Mesodermal cell (in vitro differentiated cells): Measurements from ENCODE around the gene SHISA5.
A peak's percentile ranks its signal among the peaks of the same experiment; 100 is the strongest.

Experiments used
- H3K27ac ChIP-seq: 2 replicates; pipeline ENCODE4 v1.7.0; 2013; ENCODE audit warnings: mild to moderate bottlenecking, low read depth, low read length, moderate library complexity; ENCODE audit not compliant: severe bottlenecking
- H3K36me3 ChIP-seq: 2 replicates; pipeline ENCODE4 v1.7.1; 2013; ENCODE audit warnings: mild to moderate bottlenecking, low read length, moderate library complexity; ENCODE audit not compliant: control insufficient read depth, insufficient read depth
- H3K4me1 ChIP-seq: one replicate; pipeline ENCODE4 v1.7.1; 2013; ENCODE audit warnings: mild to moderate bottlenecking, low read length; ENCODE audit not compliant: insufficient read depth, control insufficient read depth, poor library complexity, severe bottlenecking
- H3K4me3 ChIP-seq: 2 replicates; pipeline ENCODE4 v1.7.0; 2013; ENCODE audit warnings: low read length, control low read depth, mild to moderate bottlenecking; ENCODE audit not compliant: insufficient read depth, poor library complexity, severe bottlenecking; ENCODE audit errors: extremely low read depth
- H3K9me3 ChIP-seq: 2 replicates; pipeline ENCODE4 v1.7.1; 2013; ENCODE audit warnings: mild to moderate bottlenecking, low read length, moderate library complexity; ENCODE audit not compliant: control insufficient read depth
- WGBS, 2 experiments: methylation state at CpG; one replicate each; pipeline ENCODE4 v1.1.5; 2013; ENCODE audit warnings: missing lambda C conversion rate in 2 of 2; ENCODE audit not compliant: insufficient coverage in 2 of 2; 5-methylcytosine and 5-hydroxymethylcytosine counted together

SHISA5 gene

DNA sequence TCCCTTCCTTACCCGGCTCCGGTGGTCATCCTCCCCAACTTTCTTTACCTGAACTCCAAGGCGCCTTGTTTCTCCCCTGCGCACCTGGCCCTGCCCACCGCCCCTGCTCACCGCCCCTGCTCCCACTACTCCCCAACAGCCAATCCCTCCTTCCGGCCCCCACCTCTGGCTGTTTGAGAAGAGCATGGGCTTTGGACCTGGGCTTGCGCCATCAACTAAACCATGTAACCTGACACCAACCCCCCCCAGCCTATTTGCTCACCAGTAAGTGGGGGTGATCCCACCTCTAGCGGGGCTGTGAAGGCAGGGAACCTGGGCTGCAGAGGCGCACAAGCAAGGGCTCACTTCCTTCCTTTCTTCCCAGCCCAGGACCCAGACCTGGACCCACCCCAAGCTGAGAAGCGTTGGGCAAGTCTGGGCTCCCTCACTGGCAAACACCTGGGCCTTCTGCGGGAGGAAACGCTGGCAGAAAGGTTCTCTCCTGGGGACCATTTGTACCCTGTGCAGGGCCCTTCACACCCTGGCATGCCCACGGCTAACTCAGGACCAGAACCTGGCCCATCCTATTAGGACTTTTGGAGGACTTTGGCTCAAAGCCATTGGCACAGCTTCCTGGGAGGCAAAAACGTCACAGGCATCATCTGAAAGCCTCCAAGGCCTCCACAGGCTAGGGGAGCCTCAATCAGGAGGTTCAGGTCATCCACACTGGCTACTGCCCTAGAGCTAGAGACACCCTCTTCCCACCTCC, 73.8 kb downstream of the SHISA5 start, which contains the start of gene PLXNB1:
Gene PLXNB1, minus strand, starts transcription at position 127 of the 748 bp plus-strand sequence. CDS start 5,475 bp downstream, outside the sequence.
- 20 to 23% methylated on average over 7 to 11 of the region's 15 CpGs for WGBS, 2 experiments
- Histone ChIP-seq H3K27ac (peak within 1 kb of the TSS; percentile 94), H3K9me3 (no peaks in the 10 kb centered on the region), H3K4me1 (peaks cover 38% of the 10 kb centered on the region), H3K36me3 (peaks cover 40% of the 10 kb centered on the region), H3K4me3 (peak within 1 kb of the TSS; percentile 59)

GRCh38 chr3:48429317-48429959, 74.5 kb downstream of the SHISA5 start:
- H3K4me1 ChIP-seq = peaks cover 38% of the 10 kb centered on the region
- peaks cover 39% of the 10 kb centered on the region for H3K36me3 ChIP-seq
- H3K27ac ChIP-seq = peak overlapping the region; percentile 94
- 0% methylated on average over 59 to 61 of the region's 86 CpGs for WGBS, 2 experiments
- peak overlapping the region; percentile 59 for H3K4me3 ChIP-seq
- no peaks in the 10 kb centered on the region for H3K9me3 ChIP-seq

DNA sequence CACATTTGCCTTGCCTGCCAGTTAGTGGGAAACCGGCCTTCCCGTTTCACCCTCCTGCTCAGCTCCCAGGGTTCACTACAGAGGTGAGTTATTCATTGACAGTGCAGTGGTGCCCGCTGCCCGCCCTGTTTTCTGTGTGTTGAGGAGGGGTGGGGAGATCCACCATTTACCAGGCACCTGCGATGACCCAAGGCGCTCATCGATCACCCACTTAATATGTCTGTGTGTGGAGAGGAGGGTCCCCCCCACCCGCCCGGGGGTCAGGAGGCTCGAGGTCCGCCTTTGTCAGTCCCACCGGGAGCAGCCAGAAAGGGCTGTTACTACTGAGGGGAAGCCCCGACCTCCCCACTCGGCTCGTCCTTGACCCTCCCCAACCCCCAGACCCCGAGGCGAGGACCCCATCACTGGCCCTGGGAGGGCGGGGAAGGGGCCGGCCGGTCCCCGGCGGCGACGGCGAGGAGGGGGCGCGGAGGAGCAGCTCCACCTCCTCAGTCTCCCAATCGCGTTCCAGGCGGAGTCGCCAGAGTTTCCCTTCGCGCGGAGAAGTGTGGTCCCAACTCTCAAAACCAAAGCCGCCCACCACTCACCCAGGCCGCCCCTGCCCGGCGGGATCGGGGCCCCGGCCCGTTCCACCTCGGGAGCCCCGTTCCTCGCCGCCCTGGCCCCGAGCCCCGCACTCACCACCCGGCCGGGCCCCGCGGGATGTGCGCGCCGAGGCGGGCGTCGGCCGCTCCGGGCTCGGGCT, 75.2 kb downstream of the SHISA5 start:
- peaks cover 39% of the 10 kb centered on the region for H3K36me3 ChIP-seq
- H3K4me1 ChIP-seq = peaks cover 38% of the 10 kb centered on the region
- H3K4me3 ChIP-seq = peak overlapping the region; percentile 59
- WGBS, 2 experiments = 0% methylated on average over 43 to 49 of the region's 60 CpGs
- H3K9me3 ChIP-seq = no peaks in the 10 kb centered on the region
- H3K27ac ChIP-seq = peak overlapping the region; percentile 94

DNA sequence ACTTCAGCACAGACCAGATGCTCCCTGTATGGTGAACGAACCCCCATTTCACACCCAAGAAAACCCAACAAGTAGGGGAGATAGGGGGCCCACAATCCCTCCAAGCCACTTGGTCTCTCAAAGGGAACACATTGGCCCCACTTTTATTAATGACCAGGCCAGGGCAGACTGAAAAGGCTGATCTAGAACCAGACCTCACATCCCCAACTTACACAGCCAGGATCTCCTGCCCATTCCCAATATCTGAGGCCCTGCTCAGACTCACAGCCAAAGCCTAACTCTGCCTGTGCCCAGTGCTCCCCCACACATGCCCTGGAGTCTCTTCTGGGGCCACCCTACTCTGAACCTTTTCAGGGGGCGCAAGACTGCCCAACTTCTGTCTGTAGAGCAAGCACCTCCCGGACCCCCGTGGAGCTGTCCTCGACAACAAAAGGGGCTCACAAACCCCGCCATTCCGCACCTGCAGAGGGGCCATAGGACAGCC, 75.8 kb downstream of the SHISA5 start:
- Histone ChIP-seq H3K36me3 (peaks cover 38% of the 10 kb centered on the region), H3K4me3 (peak overlapping the region; percentile 59), H3K27ac (no peak overlapping the region), H3K9me3 (no peaks in the 10 kb centered on the region), H3K4me1 (peaks cover 38% of the 10 kb centered on the region)
- WGBS, 2 experiments = 25 to 33% methylated on average over 6 of the region's 7 CpGs

DNA sequence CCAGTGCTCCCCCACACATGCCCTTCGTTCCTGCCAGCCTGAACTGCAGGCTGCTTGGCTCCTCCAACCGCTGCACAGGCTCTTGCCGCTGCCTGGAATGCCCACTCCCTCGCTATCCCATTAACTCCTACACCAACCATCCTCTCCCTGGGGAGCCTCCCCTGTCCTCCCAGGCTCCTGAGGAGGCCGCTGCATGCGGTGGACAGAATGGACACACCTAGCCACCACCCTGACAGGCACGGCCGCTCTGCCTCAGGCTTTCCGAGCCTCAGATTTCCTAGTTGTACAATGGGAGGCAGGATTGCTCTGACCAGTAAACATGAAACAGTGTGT, 76.4 kb downstream of the SHISA5 start:
- H3K9me3 ChIP-seq = no peaks in the 10 kb centered on the region
- 89 to 91% methylated on average over 6 to 8 of the region's 9 CpGs for WGBS, 2 experiments
- H3K36me3 ChIP-seq = peaks cover 32% of the 10 kb centered on the region
- H3K4me3 ChIP-seq = peak overlapping the region; percentile 6
- peaks cover 33% of the 10 kb centered on the region for H3K4me1 ChIP-seq
- no peak overlapping the region for H3K27ac ChIP-seq

- H3K36me3 ChIP-seq = peaks cover 27% of the 10 kb centered on the region
- H3K9me3 ChIP-seq = no peaks in the 10 kb centered on the region
- WGBS, 2 experiments = 76 to 91% methylated on average over 3 to 6 of the region's 8 CpGs
- H3K4me3 ChIP-seq = no peak overlapping the region
- H3K27ac ChIP-seq = peak overlapping the region; percentile 41
- H3K4me1 ChIP-seq = peaks cover 31% of the 10 kb centered on the region
These were observed 76.9 kb downstream of the SHISA5 start for GRCh38 chr3:48426944-48427629.

DNA sequence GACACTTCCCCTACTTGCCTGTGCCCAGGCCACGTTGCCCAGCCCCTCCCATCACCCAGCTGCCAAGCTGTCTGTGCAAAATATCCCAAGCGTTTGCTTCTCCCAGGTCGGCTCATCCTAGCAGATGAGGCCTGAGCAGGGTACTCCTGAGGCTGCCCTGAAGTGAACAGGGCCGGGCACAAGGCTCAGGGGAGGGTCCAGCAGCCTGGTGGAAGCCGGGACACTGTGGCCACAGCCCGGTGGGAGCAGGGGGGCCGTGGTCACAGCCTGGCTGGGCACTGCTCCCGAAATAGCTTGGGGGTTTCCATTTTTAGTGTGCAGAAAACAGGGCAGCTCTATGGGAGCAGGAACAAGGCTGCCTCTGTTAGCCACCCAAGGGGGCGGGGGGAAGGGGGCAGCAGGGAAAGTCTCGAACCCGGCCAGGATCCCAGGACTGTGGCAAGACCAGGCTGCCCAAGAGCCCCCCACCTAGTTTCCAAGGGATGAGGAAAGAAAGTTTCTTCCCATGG, 77.5 kb downstream of the SHISA5 start:
- peaks cover 21% of the 10 kb centered on the region for H3K36me3 ChIP-seq
- no peak overlapping the region for H3K4me3 ChIP-seq
- WGBS, 2 experiments = 80 to 86% methylated on average over 6 to 11 of the region's 11 CpGs
- H3K9me3 ChIP-seq = no peaks in the 10 kb centered on the region
- H3K27ac ChIP-seq = no peak overlapping the region
- H3K4me1 ChIP-seq = peaks cover 31% of the 10 kb centered on the region

DNA sequence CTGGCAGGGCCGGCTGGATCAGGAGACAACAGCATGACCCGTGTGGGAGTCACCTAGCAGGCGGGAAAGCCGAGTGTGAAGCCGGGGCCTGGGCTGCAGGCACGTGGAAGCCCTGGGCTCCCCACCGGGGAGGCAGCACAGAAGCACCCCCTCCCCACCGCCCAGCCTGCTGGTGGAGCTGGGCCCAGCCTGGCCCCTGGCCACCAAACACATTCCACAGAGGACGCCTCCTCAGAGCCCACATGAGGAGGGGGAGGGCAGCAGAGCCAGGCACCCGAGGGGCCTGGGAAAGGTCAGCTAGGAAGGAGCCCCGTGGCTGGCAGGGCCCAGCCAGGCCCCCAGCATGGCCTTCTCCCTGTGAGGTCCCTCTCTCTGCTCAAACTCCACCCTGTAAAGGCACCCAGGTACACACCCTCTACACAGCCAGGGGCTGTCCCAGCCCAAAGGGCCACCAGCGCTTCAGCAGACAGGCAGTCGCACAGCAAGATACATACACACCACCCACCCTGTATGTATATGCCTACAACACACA, 78.6 kb downstream of the SHISA5 start:
- 77 to 90% methylated on average over 5 to 9 of the region's 13 CpGs for WGBS, 2 experiments
- H3K36me3 ChIP-seq = peaks cover 23% of the 10 kb centered on the region
- H3K9me3 ChIP-seq = no peaks in the 10 kb centered on the region
- H3K27ac ChIP-seq = no peak overlapping the region
- H3K4me1 ChIP-seq = peaks cover 28% of the 10 kb centered on the region
- no peak overlapping the region for H3K4me3 ChIP-seq

DNA sequence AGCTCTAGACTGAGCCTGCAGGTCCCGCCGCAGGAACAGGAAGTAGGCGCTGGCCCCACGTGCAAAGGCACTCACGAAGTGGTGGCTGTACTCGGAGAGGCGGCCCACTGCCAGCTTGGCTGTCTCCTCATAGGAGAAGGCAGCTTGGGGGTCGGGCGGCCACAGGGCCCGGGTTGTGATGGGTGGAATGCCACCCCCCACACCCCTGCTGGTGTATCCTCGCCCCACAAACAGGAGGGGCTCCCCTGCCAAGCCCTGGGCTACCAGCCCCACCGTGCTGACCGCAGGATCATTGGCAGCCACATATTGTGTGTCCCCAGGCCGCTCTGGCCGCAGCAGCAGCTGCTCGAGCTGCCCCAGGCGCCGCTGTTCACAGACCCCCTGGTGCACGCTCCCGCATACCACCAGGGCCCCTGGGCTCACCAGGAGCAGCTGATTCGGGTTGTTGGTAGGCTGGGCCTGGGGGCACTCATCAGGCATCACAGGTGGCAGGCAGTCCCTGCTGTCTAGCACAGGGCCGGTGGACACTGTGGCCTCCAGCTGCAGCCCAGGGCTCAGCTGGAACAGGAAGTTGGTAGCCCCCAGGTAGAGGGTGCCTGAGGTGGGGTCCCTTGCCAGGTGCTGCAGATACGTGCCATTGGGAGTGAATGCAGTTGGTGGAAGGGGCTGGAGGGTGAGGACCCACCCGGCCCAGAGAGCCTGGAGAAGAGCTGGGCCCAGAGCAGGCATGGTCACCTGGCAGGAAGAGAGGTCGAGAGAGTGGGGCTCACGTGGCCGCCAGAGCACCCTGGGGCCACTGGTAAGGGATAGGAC, 79.9 kb downstream of the SHISA5 start:
- no peaks in the 10 kb centered on the region for H3K9me3 ChIP-seq
- 95 to 96% methylated on average over 22 to 25 of the region's 27 CpGs for WGBS, 2 experiments
- H3K4me3 ChIP-seq = no peak overlapping the region
- peaks cover 25% of the 10 kb centered on the region for H3K4me1 ChIP-seq
- H3K36me3 ChIP-seq = peaks cover 29% of the 10 kb centered on the region
- H3K27ac ChIP-seq = no peak overlapping the region
